Lower lobe of right lung (tissue), 2 donors: ENCODE data around the gene DTL. TPM values are rescaled to one million over a fixed set of nuclear protein-coding genes. Genes with fewer than 3 reads are reported as not detected.

Source experiments
- ATAC-seq, 2 donors: fragments of 200-7000 bp; cut with Tn5 transposase; one replicate each; pipeline ENCODE4 v1.9.1; 2020 to 2022; ENCODE audit warnings: mild to moderate bottlenecking in 2 of 2, moderate library complexity in 2 of 2
- DNase-seq: peaks from one replicate; pipeline ENCODE4 v3.0.0-alpha.2; 2020
- H3K27ac ChIP-seq: fragments of 200-600 bp; one replicate; pipeline ENCODE4 v1.8.0; 2022
- H3K27me3 ChIP-seq: fragments of 200-600 bp; one replicate; pipeline ENCODE4 v1.8.0; 2022; ENCODE audit warnings: low read depth
- H3K36me3 ChIP-seq: fragments of 200-600 bp; one replicate; pipeline ENCODE4 v1.8.0; 2022; ENCODE audit warnings: mild to moderate bottlenecking
- H3K4me1 ChIP-seq: fragments of 200-600 bp; one replicate; pipeline ENCODE4 v1.8.0; 2022
- H3K4me3 ChIP-seq: fragments of 200-600 bp; one replicate; pipeline ENCODE4 v1.8.0; 2022; ENCODE audit warnings: mild to moderate bottlenecking
- H3K9me3 ChIP-seq: fragments of 200-600 bp; one replicate; pipeline ENCODE4 v1.8.0; 2022
- intact Hi-C: fragments of 100-400 bp; cut with DNase I; formaldehyde crosslinking; loops from one replicate; pipeline ENCODE4 v1.11.0; 2022
- total RNA-seq: library from RNA; stranded (reverse); fragmentation: NEBNext Ultra II Directional; extraction: Animal tissue kit (Norgen Biotek cat#: 25700); gene quantifications from one replicate; pipeline ENCODE4 v1.2.1, GENCODE V29; 2021
- TF ChIP-seq, protein P1 (sequence below): fragments of 200-600 bp; IDR thresholded peaks from one replicate; pipeline ENCODE4 v1.8.0; 2022; ENCODE audit warnings: antibody characterized with exemption, mild to moderate bottlenecking
- donor health status: DM: no; HTN: yes; CAD: no; lungs with severe emphysema.

DTL gene
- total RNA-seq, 1 donor from 2014 or later = 3.9 TPM

DNA sequence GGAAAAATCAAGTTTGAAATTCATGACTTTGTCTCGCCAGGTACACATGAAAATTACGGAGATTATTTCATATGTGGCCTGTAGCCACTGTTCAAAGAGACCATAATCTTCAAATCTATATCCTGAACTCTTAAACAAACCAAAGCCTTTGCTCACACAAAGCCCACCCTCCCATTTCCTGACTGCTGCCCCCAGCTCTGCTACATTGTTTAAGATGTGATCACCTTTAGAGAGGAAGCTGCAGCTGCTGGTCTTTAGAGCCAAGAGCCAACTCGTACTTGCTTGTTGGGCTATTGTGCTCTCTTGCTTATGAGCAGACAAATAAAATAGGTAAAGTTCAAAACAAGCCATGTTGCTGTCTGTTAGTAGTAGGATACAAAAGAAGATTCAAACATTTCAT lies 71.9 kb downstream of the DTL start:
- no peak overlapping the region for H3K27ac ChIP-seq
- no peaks in the 10 kb centered on the region for H3K27me3 ChIP-seq
- intact Hi-C loops = no loop called here
- TF ChIP-seq, protein P1, sequence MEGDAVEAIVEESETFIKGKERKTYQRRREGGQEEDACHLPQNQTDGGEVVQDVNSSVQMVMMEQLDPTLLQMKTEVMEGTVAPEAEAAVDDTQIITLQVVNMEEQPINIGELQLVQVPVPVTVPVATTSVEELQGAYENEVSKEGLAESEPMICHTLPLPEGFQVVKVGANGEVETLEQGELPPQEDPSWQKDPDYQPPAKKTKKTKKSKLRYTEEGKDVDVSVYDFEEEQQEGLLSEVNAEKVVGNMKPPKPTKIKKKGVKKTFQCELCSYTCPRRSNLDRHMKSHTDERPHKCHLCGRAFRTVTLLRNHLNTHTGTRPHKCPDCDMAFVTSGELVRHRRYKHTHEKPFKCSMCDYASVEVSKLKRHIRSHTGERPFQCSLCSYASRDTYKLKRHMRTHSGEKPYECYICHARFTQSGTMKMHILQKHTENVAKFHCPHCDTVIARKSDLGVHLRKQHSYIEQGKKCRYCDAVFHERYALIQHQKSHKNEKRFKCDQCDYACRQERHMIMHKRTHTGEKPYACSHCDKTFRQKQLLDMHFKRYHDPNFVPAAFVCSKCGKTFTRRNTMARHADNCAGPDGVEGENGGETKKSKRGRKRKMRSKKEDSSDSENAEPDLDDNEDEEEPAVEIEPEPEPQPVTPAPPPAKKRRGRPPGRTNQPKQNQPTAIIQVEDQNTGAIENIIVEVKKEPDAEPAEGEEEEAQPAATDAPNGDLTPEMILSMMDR = no peak
- H3K9me3 ChIP-seq = no peaks in the 10 kb centered on the region
- no peak for DNase-seq
- H3K4me1 ChIP-seq = peaks cover 43% of the 10 kb centered on the region
- H3K36me3 ChIP-seq = no peaks in the 10 kb centered on the region
- H3K4me3 ChIP-seq = no peak overlapping the region
- no peak for ATAC-seq

DNA sequence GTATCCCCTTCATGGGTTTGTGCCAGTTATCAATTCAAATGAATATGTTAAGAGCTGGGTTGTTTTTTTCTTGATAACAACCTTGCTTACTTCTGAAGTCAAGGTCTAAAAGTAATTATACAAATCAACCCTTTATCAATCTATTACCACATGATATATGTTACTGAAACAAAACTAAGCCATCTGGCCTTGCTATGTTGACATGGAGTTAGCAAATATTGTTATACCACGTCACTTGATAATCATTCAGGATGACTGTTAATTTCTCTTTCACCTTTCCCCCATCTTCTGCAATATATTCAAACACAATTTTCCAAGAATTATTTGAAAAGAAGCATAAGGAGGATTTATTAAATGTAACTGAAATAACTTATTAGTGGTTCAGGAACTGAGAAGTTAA lies 72.6 kb downstream of the DTL start:
- DNase-seq (no peak), ATAC-seq (no peak)
- TF ChIP-seq, protein P1 = no peak
- Histone ChIP-seq H3K9me3 (no peaks in the 10 kb centered on the region), H3K4me1 (peaks cover 43% of the 10 kb centered on the region), H3K4me3 (no peak overlapping the region), H3K27me3 (no peaks in the 10 kb centered on the region), H3K36me3 (no peaks in the 10 kb centered on the region), H3K27ac (peak overlapping the region; percentile 14)
- intact Hi-C loops = no loop called here

DNA sequence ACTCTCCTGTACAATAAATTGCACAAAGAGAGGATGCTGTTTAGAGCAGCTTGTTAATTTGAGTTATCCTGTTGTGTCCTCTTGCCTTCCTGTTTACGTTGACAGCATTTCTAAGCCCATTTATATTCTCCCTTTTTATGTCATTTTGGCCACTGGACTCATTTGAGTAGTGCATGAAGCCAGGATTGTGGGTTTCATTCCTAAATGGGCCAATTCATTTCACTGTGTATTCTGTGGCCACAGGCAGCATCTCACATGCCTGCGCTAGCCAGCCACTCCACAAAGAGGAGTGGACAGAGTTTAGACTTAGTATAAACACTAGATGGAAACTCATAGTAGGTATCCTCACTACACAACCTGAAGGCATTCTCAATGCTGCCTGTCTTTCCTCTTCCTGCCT lies 73.4 kb downstream of the DTL start:
- Histone ChIP-seq H3K4me3 (no peak overlapping the region), H3K36me3 (no peaks in the 10 kb centered on the region), H3K9me3 (no peaks in the 10 kb centered on the region), H3K27ac (peak overlapping the region; percentile 38), H3K4me1 (peaks cover 43% of the 10 kb centered on the region), H3K27me3 (no peaks in the 10 kb centered on the region)
- DNase-seq (no peak), ATAC-seq (no peak)
- intact Hi-C loops = no loop called here
- TF ChIP-seq, protein P1 = no peak

DNA sequence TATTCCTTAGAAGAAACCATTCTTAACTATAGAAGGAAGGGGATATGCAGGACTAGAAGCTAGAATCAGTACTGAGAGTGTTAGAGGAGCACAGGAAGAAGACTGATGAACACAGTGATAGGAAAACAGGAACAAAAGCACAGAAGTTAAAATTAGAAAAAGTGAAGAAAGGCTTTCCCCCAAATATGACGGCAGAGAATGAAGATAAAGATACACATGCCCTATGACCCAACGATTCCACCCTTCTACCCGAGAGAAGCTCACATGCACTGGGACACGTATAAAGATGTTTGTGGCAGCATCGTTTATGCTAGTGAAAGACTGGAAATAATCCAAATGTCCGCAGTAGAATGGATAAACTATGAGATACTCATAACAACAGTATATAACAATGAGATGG lies 74.2 kb downstream of the DTL start:
- peak overlapping the region; percentile 38 for H3K27ac ChIP-seq
- TF ChIP-seq, protein P1 = no peak
- no peak overlapping the region for H3K4me3 ChIP-seq
- no peaks in the 10 kb centered on the region for H3K36me3 ChIP-seq
- intact Hi-C loops = no loop called here
- DNase-seq (no peak), ATAC-seq (no peak)
- no peaks in the 10 kb centered on the region for H3K9me3 ChIP-seq
- H3K4me1 ChIP-seq = peaks cover 37% of the 10 kb centered on the region
- H3K27me3 ChIP-seq = no peaks in the 10 kb centered on the region

DNA sequence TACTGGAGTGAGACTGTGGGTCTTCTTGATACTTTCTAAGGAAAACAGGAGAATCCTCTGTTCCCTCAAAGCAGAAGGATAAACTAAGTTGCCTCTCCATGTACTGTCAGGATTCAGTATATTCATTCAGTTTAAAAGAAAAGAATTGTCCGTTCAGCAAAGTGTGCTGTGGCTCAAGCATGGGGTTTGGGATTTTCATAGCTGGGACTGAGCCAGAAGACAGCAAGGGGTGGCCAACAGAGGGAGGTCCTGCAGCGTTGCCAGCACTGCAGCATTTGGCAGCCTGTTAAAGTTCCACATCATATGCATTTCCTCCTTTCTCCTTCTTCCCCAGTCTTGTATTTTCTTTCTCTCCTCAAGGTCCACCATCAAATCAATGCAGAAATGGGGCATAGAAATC lies 75.1 kb downstream of the DTL start:
- Histone ChIP-seq H3K27ac (no peak overlapping the region), H3K4me3 (no peak overlapping the region), H3K9me3 (no peaks in the 10 kb centered on the region), H3K36me3 (no peaks in the 10 kb centered on the region), H3K4me1 (peaks cover 36% of the 10 kb centered on the region), H3K27me3 (no peaks in the 10 kb centered on the region)
- intact Hi-C loops = no loop called here
- ATAC-seq (no peak), DNase-seq (no peak)
- TF ChIP-seq, protein P1 = no peak

DNA sequence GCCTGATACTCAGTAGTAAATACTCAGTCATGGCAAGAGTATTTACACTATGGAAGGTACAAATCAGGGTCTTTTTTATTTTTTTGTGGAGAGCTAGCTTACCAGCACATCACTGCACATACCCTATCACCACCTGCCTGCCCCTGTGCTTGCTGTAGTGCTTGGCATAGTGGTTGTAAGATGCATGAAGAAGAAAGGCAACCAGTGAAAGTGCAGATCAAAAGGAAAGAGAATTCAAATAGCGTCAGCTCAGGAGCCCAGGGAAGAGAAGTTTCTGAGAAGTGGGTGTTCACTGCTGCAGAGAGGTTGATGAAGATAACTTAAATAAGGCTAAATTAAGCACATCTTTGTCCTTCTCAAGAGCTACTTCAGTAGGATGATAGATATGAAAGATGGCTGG lies 76.0 kb downstream of the DTL start:
- TF ChIP-seq, protein P1 = no peak
- Histone ChIP-seq H3K27ac (no peak overlapping the region), H3K4me1 (peaks cover 27% of the 10 kb centered on the region), H3K36me3 (no peaks in the 10 kb centered on the region), H3K27me3 (no peaks in the 10 kb centered on the region), H3K9me3 (no peaks in the 10 kb centered on the region), H3K4me3 (no peak overlapping the region)
- DNase-seq (no peak), ATAC-seq (no peak)
- intact Hi-C loops = no loop called here
